Epidermal melanocyte (primary cell): Measurements from ENCODE around the gene RAB43.
"Not testable (repeated sequence)": the region's sequence is repeated elsewhere in the genome, so short reads cannot be mapped to it uniquely, and the experiment has no call there.

Source experiments
- DNase-seq: peaks from one replicate; pipeline ENCODE4 v3.0.0; 2011; ENCODE audit warnings: low spot score; ENCODE audit not compliant: insufficient read length

Gene RAB43

DNA sequence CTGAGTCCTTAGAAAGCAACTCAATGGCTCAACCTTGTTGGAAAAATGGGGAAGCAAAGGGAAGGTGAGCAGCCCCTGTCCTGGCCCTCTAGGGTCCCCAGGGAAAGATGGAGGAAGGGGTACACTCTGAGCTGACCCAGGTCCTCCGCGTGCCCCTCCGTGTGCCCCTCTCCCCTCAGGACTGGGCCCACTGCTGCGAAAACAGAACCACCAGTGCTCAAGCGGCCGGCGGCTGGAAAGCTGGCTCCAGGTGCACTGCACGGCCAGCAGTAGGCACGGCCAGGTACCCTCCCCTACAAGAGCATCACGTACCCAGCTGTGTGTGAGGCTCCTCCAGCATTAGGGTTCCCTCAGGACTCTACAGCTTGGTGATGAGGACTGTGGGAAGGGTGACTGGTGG, 26.3 kb downstream of the RAB43 start:
- DNase-seq, result no peak

DNA sequence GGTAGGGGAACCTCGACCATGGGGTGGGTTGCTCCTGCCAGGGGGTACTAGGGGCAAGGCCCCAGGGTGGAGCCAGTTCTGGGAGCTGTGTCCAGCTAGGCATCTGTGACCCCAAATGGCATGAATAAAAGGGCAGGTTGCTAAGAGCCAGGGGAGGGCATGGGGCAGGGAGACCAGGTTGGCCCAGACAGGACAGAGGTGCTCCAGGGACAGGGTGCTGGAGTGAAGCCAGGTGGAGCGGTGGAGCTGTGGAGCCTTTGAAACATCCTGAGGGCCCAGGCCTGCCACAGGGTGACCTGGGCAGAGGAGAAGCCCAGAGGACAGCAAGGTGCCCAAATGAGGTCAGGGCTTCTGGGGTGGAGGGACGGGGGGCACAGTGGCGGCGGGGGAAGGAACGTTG, 33.3 kb downstream of the RAB43 start:
- not testable (repeated sequence) for DNase-seq

GRCh38 chr3:129087904-129088303, 33.7 kb downstream of the RAB43 start:
- not testable (repeated sequence) for DNase-seq

GRCh38 chr3:129087138-129087702, 34.4 kb downstream of the RAB43 start:
- no peak for DNase-seq

DNA sequence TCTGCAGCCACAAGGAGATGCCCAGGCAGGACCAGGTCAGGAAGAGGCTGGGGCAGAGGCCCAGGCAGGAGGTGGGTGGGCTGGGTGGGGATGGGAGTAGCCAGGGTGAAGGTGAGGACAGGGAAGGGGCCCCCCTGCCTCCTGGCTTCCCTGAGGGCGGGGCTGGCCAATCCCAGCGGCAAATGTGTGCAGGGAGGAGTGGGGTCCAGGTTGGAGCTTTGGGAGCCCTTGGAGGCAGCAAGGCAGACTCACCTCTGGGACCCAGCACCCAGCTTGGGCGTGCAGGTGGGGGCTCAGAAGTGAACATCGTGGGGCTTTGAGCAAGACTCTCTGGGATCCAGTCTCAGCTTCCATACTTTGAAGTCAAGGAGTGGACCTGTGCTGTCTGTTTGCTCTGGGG, 35.8 kb downstream of the RAB43 start:
- DNase-seq, result no peak

- DNase-seq, result no peak
These were observed 36.4 kb downstream of the RAB43 start for GRCh38 chr3:129085165-129085715.

DNA sequence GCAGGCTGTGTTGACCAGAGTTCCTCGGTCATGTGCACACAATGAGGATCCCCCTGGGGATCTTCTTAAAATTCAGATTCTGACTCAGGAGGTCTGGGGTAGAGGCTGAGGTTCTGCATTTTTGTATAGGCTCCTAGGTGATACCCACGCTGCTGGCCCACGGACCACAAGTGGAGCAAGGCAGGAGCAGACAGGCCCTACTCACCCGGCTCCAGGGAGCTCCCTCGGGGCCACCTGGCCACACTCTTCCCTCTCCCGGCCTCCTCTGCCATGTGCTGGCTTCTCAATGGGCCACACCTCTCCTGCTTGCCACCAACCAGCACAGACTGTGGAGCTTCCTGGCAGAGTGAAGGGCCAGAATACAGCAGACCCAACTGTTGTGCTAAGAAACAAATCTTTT, 37.1 kb downstream of the RAB43 start:
- no peak for DNase-seq

DNA sequence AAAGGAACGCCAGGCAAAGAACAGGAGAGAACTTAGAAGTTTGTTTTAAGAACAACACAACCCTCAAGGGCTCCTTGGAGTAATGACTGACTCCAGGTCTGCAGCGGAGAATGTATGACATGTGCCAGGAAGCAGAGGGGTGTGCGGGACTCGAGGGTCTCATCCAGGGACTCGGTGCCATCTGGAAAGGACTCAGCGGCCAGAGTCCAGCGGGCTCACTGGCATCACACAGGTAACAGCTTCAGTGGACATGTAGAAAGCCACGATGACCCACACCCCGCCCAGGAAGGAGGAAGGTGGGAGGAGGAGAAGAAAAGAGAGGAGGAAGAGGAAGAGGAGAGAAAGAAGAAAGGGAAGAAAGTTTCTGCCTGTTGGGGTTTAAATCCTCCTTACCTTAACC, 39.6 kb downstream of the RAB43 start:
- DNase-seq, result no peak

DNA sequence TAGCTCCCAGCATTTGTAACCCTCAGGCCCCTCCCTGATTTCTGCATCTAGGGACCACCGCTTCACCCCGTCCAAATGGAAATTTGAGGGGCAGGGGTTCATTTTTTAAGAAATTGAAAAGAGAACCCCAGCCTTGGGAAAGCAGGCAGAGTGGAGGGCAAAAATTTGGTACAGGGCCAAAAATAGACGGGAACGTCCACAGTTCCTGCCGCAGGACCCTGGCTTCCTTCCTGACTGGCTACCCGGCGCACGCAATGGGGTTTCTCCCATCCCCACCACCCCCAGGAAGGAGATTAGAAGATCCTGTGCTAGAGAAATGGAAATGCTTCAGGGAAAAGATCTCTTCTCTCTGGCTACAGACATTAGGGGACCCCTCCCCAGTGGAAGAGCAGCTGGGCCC, 40.1 kb downstream of the RAB43 start:
- DNase-seq, result no peak

DNA sequence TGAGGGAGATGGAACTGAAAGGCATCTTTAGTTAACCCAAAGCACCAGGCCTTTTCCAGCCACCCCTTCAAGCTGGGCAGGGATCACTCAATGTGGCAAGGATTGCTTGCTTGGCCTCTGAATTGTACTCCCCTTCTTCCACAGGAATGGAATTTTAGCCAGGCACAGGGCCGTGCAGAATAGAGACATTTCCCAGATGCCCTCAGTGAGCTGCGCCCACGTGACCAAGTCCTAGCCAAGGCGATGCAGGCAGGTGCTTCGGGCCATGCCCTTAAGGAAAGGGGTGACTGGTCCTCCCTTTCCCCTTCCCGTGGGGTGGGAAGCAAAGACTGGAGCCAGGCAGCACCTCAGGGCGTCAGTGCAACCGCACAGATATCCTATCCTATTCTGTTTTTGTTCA, 43.1 kb downstream of the RAB43 start:
- no peak for DNase-seq

- no peak for DNase-seq
These were observed 44.4 kb downstream of the RAB43 start for GRCh38 chr3:129077222-129077621.

GRCh38 chr3:129070086-129070885, 51.3 kb downstream of the RAB43 start:
- no peak for DNase-seq

DNA sequence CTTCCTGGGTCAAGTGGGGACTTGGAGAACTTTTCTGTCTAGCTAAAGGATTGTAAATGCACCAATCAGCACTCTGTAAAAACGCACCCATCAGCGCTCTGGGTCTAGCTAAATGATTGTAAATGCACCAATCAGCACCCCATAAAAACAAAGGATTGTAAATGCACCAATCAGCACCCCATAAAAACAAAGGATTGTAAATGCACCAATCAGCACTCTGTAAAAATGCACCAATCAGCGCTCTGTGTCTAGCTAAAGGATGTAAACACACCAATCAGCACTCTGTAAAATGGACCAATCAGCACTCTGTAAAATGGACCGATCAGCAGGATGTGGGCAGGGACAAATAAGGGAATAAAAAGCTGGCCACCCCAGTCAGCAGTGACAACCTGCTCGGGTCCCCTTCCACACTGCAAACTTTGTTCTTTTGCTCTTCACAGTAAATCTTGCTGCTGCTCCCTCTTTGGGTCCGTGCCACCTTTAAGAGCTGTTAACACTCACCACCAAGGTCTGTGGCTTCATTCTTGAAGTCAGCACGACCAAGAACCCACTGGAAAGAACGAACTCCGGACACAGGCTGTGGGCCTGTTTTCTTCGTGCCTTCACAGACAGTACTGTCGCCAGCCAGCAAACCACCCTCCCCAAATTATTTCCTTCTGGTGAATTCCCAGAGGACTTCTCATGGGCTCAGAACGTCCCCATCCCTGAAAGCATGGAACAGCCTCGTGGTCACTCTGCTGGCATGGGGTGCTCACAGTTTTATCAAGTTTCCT, 52.1 kb downstream of the RAB43 start:
- not testable (repeated sequence) for DNase-seq

DNA sequence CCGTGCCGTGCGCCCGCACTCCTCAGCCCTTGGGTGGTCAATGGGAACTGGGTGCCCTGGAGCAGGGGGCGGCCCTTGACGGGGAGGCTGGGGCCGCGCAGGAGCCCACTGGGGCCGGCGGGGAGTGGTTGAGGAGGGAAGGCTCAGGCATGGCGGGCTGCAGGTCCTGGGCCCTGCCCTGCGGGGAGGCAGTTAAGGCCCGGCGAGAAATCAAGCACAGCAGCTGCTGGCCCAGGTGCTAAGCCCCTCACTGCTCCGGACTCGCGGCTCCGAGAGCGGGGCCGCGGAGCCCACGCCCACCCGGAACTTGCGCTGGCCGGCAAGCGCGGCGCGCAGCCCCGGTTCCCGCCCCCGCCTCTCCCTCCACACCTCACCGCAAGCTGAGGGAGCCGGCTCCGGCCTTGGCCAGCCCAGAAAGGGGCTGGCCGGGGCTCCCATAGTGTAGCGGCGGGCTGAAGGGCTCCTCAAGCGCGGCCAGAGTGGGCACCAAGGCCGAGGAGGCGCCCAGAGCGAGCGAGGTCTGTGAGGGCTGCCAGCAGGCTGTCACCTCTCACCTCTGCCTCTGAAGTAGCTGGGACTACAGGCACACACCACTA, 53.2 kb downstream of the RAB43 start:
- DNase-seq, result no peak

DNA sequence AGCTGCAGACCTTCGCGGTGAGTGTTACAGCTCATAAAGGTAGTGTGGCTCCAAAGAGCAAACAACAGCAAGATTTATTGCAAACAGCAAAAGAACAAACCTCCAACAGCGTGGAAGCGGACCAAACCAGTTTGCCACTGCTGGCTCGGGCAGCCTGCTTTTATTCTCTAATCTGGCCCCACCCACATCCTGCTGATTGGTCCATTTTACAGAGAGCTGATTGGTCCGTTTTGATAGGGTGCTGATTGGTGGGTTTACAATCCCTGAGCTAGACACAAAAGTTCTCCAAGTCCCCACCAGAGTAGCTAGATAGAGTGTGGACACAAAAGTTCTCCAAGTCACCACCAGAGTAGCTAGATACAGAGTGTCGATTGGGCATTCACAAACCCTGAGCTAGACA, 53.9 kb downstream of the RAB43 start:
- DNase-seq, result not testable (repeated sequence)

- no peak for DNase-seq
These were observed 55.9 kb downstream of the RAB43 start for GRCh38 chr3:129065720-129066073.

DNA sequence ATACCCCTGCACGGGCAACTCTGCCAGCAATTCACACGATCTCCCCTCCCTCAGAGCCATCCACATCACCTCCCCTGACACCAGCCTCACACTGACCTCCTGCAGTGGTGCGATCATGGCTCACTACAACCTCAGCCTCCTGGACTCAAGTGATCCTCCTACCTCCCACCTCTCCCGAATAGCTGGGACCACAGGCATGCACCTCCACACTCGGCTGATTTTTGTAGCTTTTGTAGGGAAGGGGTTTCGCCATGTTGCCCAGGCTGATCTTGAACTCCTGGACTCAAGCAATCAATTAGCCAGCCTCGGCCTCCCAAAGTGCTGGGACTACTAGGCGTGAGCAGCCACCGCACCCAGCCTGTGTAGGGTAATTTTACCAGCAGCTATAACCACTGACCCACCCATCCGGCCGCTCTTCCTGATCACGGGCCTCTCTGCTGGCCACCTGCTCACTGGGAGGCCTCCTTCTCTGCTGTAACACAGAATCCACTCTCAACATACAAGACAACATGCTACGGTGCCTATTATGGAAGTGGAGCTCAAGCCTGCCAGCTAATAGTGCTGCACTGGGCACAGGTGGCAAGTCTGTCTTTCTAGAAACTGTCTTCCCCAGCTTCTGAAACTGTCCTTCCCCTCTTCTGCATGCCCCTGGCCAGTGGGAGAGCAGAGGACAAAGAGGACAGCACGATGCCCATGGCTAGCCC, 56.4 kb downstream of the RAB43 start:
- no peak for DNase-seq

DNA sequence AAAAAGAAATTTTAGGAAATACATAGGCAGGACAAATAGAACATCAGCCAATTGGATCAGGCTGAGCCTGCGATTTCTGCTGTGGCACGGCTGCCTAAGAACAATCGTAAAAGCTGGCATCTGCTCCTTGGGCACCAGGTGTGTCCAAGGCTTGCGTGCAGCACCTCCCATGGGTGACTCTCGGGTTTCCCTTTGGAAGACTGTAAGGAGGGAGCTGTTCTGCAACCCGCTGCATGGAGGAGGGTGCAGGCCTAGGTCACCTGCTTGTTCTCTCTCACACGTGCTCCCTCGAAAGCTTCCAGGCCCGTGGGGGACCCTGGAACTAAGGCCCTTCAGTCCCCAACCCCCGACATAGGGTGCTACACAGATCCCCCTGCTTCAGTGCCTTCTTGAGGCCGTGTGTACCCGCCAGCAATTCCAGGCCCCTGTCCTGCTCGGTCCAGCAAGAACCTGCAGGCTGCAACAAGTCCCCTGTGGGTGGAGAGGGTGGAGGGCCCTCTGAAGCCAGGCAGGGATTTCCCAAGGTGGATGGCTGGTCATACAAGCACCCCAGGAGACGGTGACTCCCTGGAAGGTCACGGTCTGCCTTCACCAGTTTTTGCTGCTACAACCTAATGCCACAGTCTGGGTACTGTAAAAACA, 57.6 kb downstream of the RAB43 start:
- DNase-seq, result no peak

DNA sequence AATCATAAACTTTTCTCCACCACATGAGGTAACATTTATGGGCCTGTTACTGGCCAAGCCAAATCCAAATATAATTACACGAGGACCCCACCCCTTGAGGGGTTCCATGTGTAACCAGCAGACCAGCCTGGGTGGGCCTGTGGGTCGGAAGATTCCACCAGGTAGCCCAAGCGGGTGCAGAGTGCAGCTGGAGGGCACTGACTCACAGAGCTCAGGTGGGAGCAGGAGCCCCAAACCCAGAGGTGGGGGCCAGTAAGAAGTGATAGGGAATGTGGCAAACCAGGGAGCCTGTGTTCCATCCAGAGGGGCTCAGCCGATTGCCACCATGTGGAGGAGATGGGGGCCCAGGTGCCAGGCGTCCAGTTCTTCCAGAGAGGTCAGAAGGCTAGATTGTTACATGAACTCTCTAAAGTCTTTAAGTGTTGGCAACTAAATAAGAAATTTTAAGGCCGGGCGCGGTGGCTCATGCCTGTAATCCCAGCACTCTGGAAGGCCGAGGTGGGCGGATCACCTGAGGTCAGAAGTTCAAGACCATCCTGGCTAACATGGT, 58.4 kb downstream of the RAB43 start:
- DNase-seq, result no peak
